Astrocyte (in vitro differentiated cells and primary cell): Measurements from ENCODE around the gene ANO7. TPM values are rescaled to one million over a fixed set of nuclear protein-coding genes. Genes with fewer than 3 reads are reported as not detected.

Source experiments
- DNase-seq: peaks from one replicate; pipeline ENCODE4 v3.0.0-alpha.2; 2010; ENCODE audit warnings: low read depth
- FAIRE-seq: peaks from 2 replicates; lab custom pipeline; 2011; peaks lifted over from hg19 to GRCh38; lab: Jason Lieb, UNC
- H2AFZ ChIP-seq: 2 replicates; pipeline ENCODE4 v1.6.0; 2012; ENCODE audit warnings: low read depth, low read length, inconsistent platforms
- H3K27ac ChIP-seq: 2 replicates; pipeline ENCODE4 v1.5.1; 2011; ENCODE audit warnings: low read depth, low read length, inconsistent platforms
- H3K27me3 ChIP-seq: 2 replicates; pipeline ENCODE4 v1.6.0; 2011; ENCODE audit warnings: low read length, inconsistent platforms; ENCODE audit not compliant: insufficient read depth
- H3K36me3 ChIP-seq: 2 replicates; pipeline ENCODE4 v1.5.1; 2011; ENCODE audit warnings: low read length, inconsistent platforms; ENCODE audit not compliant: insufficient read depth
- H3K4me1 ChIP-seq: 2 replicates; pipeline ENCODE4 v1.5.1; 2011; ENCODE audit warnings: low read length, inconsistent platforms; ENCODE audit not compliant: insufficient read depth
- H3K4me2 ChIP-seq: 2 replicates; pipeline ENCODE4 v1.6.0; 2012; ENCODE audit warnings: low read length, inconsistent platforms
- H3K4me3 ChIP-seq: 2 replicates; pipeline ENCODE4 v1.5.1; 2011; ENCODE audit warnings: low read depth, mild to moderate bottlenecking, low read length, inconsistent platforms; ENCODE audit not compliant: insufficient read depth
- H3K79me2 ChIP-seq: 2 replicates; pipeline ENCODE4 v1.6.0; 2012; ENCODE audit warnings: mild to moderate bottlenecking, low read length, inconsistent platforms; ENCODE audit not compliant: insufficient read depth
- H3K9ac ChIP-seq: 2 replicates; pipeline ENCODE4 v1.6.0; 2012; ENCODE audit warnings: mild to moderate bottlenecking, low read length, inconsistent platforms
- H3K9me3 ChIP-seq: 2 replicates; pipeline ENCODE4 v1.5.1; 2012; ENCODE audit warnings: low read depth, mild to moderate bottlenecking, low read length, inconsistent platforms; ENCODE audit not compliant: insufficient read depth
- H4K20me1 ChIP-seq: 2 replicates; pipeline ENCODE4 v1.6.0; 2012; ENCODE audit warnings: low read length, inconsistent platforms; ENCODE audit not compliant: insufficient read depth
- H3K27ac Mint-ChIP-seq: one replicate; pipeline ENCODE4 v1.8.0; 2021; ENCODE audit warnings: mild to moderate bottlenecking, mixed read lengths; ENCODE audit not compliant: unreplicated experiment
- H3K27me3 Mint-ChIP-seq: one replicate; pipeline ENCODE4 v1.8.0; 2021; ENCODE audit warnings: low read depth, mixed read lengths; ENCODE audit not compliant: unreplicated experiment
- H3K36me3 Mint-ChIP-seq: one replicate; pipeline ENCODE4 v1.8.0; 2021; ENCODE audit warnings: low read depth, mixed read lengths; ENCODE audit not compliant: unreplicated experiment
- H3K4me1 Mint-ChIP-seq: one replicate; pipeline ENCODE4 v1.8.0; 2021; ENCODE audit warnings: low read depth, mixed read lengths; ENCODE audit not compliant: unreplicated experiment
- H3K4me3 Mint-ChIP-seq: one replicate; pipeline ENCODE4 v1.8.0; 2021; ENCODE audit warnings: mild to moderate bottlenecking, moderate library complexity, mixed read lengths; ENCODE audit not compliant: unreplicated experiment
- H3K9me3 Mint-ChIP-seq: one replicate; pipeline ENCODE4 v1.8.0; 2021; ENCODE audit warnings: mild to moderate bottlenecking, mixed read lengths; ENCODE audit not compliant: unreplicated experiment
- CTCF ChIP-seq: IDR thresholded peaks from 2 replicates; pipeline ENCODE4 v1.5.1; 2011; ENCODE audit warnings: low read depth, mild to moderate bottlenecking, inconsistent platforms, low read length, moderate library complexity; ENCODE audit not compliant: insufficient read depth
- EZH2 ChIP-seq: IDR thresholded peaks from 2 replicates; pipeline ENCODE4 v1.6.1; 2012; ENCODE audit warnings: mild to moderate bottlenecking, low read length, inconsistent platforms; ENCODE audit not compliant: insufficient read depth
- total RNA-seq: library from RNA; stranded (reverse); gene quantifications from 2 replicates; pipeline ENCODE4 v1.2.1, GENCODE V29; 2021

The ANO7 gene
- total RNA-seq, 1 donor from 2014 or later, result 7.1 TPM

GRCh38 chr2:241189093-241189855, 797 bp downstream of the ANO7 start:
- Histone ChIP-seq H3K9ac (no peak overlapping the region), H3K27me3 (no peaks in the 10 kb centered on the region), H4K20me1 (no peaks in the 10 kb centered on the region), H3K4me2 (no peak overlapping the region), H3K27ac (no peak overlapping the region), H3K4me1 (no peaks in the 10 kb centered on the region), H3K4me3 (no peak overlapping the region), H3K79me2 (no peaks in the 10 kb centered on the region), H3K9me3 (no peaks in the 10 kb centered on the region), H2AFZ (no peak overlapping the region), H3K36me3 (no peaks in the 10 kb centered on the region)
- FAIRE-seq (no peak), DNase-seq (no peak)
- TF ChIP-seq CTCF (no peak), EZH2 (no peak)
- Mint-ChIP-seq H3K4me1 (no peaks in the 10 kb centered on the region), H3K4me3 (no peak overlapping the region), H3K27ac (no peak overlapping the region), H3K9me3 (no peaks in the 10 kb centered on the region), H3K36me3 (no peaks in the 10 kb centered on the region), H3K27me3 (peaks cover 12% of the 10 kb centered on the region)

- H3K9ac ChIP-seq, result no peak overlapping the region
- H3K4me3 Mint-ChIP-seq, result no peak overlapping the region
- H3K27ac Mint-ChIP-seq, result no peak overlapping the region
- H3K4me1 ChIP-seq, result no peaks in the 10 kb centered on the region
- H3K27ac ChIP-seq, result no peak overlapping the region
- no peaks in the 10 kb centered on the region for H3K4me1 Mint-ChIP-seq
- no peaks in the 10 kb centered on the region for H4K20me1 ChIP-seq
- FAIRE-seq (no peak), DNase-seq (no peak)
- no peaks in the 10 kb centered on the region for H3K36me3 Mint-ChIP-seq
- H2AFZ ChIP-seq, result no peak overlapping the region
- H3K27me3 ChIP-seq, result no peaks in the 10 kb centered on the region
- no peak overlapping the region for H3K4me3 ChIP-seq
- no peaks in the 10 kb centered on the region for H3K36me3 ChIP-seq
- peaks cover 14% of the 10 kb centered on the region for H3K27me3 Mint-ChIP-seq
- TF ChIP-seq EZH2 (no peak), CTCF (no peak)
- no peaks in the 10 kb centered on the region for H3K79me2 ChIP-seq
- H3K9me3 Mint-ChIP-seq, result no peaks in the 10 kb centered on the region
- no peaks in the 10 kb centered on the region for H3K9me3 ChIP-seq
- no peak overlapping the region for H3K4me2 ChIP-seq
Measured at GRCh38 chr2:241189856-241190201, 1.4 kb downstream of the ANO7 start.

- Histone ChIP-seq H3K27ac (no peak overlapping the region), H3K4me1 (no peaks in the 10 kb centered on the region), H3K4me3 (no peak overlapping the region), H3K27me3 (no peaks in the 10 kb centered on the region), H3K36me3 (no peaks in the 10 kb centered on the region), H4K20me1 (no peaks in the 10 kb centered on the region), H2AFZ (no peak overlapping the region), H3K4me2 (no peak overlapping the region), H3K9me3 (no peaks in the 10 kb centered on the region), H3K9ac (no peak overlapping the region), H3K79me2 (no peaks in the 10 kb centered on the region)
- Mint-ChIP-seq H3K4me1 (no peaks in the 10 kb centered on the region), H3K9me3 (no peaks in the 10 kb centered on the region), H3K36me3 (no peaks in the 10 kb centered on the region), H3K4me3 (no peak overlapping the region), H3K27ac (no peak overlapping the region), H3K27me3 (peaks cover 18% of the 10 kb centered on the region)
- no peak for FAIRE-seq
- no peak for DNase-seq
- TF ChIP-seq CTCF, result no peak
- TF ChIP-seq EZH2, result no peak
Measured at GRCh38 chr2:241190291-241190981, 2.0 kb downstream of the ANO7 start.
